ENCODE data around the gene NEU1.
"Not testable (repeated sequence)": the region's sequence is repeated elsewhere in the genome, so short reads cannot be mapped to it uniquely, and the experiment has no call there.

GRCh38 chr6:31820399-31820798 is 42.2 kb downstream of the NEU1 start:
- TF ChIP-seq, protein P1, sequence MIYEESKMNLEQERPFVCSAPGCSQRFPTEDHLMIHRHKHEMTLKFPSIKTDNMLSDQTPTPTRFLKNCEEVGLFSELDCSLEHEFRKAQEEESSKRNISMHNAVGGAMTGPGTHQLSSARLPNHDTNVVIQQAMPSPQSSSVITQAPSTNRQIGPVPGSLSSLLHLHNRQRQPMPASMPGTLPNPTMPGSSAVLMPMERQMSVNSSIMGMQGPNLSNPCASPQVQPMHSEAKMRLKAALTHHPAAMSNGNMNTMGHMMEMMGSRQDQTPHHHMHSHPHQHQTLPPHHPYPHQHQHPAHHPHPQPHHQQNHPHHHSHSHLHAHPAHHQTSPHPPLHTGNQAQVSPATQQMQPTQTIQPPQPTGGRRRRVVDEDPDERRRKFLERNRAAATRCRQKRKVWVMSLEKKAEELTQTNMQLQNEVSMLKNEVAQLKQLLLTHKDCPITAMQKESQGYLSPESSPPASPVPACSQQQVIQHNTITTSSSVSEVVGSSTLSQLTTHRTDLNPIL (CRISPR knock-in tag; IDR thresholded peaks at IDR 0.05; ENCODE audit: low read depth), result not testable (repeated sequence)
- TF ChIP-seq ZFP30 (CRISPR knock-in tag; IDR thresholded peaks at IDR 0.05); OSR1 (CRISPR knock-in tag; IDR thresholded peaks at IDR 0.05); ZNF70 (CRISPR knock-in tag; IDR thresholded peaks at IDR 0.05); ARNTL (CRISPR knock-in tag; IDR thresholded peaks at IDR 0.05; ENCODE audit: borderline replicate concordance, low read depth); TCF4 (CRISPR knock-in tag; IDR thresholded peaks at IDR 0.05; ENCODE audit: borderline replicate concordance); POU6F1 (CRISPR knock-in tag; IDR thresholded peaks at IDR 0.05; ENCODE audit: borderline replicate concordance, low read depth); GLIS3 (CRISPR knock-in tag; IDR thresholded peaks at IDR 0.05); PPARA (CRISPR knock-in tag; IDR thresholded peaks at IDR 0.05; ENCODE audit: borderline replicate concordance); ZFP3 (CRISPR knock-in tag; IDR thresholded peaks at IDR 0.05); SNAI2 (CRISPR knock-in tag; IDR thresholded peaks at IDR 0.05); ZC3H10 (CRISPR knock-in tag; IDR thresholded peaks at IDR 0.05); ESRRG (CRISPR knock-in tag; IDR thresholded peaks at IDR 0.05): not testable (repeated sequence)
- TF ChIP-seq, protein P2, sequence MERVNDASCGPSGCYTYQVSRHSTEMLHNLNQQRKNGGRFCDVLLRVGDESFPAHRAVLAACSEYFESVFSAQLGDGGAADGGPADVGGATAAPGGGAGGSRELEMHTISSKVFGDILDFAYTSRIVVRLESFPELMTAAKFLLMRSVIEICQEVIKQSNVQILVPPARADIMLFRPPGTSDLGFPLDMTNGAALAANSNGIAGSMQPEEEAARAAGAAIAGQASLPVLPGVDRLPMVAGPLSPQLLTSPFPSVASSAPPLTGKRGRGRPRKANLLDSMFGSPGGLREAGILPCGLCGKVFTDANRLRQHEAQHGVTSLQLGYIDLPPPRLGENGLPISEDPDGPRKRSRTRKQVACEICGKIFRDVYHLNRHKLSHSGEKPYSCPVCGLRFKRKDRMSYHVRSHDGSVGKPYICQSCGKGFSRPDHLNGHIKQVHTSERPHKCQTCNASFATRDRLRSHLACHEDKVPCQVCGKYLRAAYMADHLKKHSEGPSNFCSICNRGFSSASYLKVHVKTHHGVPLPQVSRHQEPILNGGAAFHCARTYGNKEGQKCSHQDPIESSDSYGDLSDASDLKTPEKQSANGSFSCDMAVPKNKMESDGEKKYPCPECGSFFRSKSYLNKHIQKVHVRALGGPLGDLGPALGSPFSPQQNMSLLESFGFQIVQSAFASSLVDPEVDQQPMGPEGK (CRISPR knock-in tag; IDR thresholded peaks at IDR 0.05; ENCODE audit: borderline replicate concordance), result not testable (repeated sequence)
